HepG2 (cell line): ENCODE data around the gene SHISA7. TPM values are rescaled to one million over a fixed set of nuclear protein-coding genes. Genes with fewer than 3 reads are reported as not detected.

ENCODE experiments used
- IKZF1 ChIP-seq: fragments of 450-650 bp; IDR thresholded peaks from 2 replicates; pipeline ENCODE4 v1.7.1; 2016
- ZFP36L1 ChIP-seq: sonication (generic); formaldehyde crosslinking; IDR thresholded peaks from 2 replicates; pipeline ENCODE4 v1.8.0; 2022; ENCODE audit warnings: mild to moderate bottlenecking, missing genetic modification reagents, moderate library complexity
- ZNF382 ChIP-seq: sonication (generic); formaldehyde crosslinking; IDR thresholded peaks from 2 replicates; pipeline ENCODE4 v1.5.0; 2020; ENCODE audit warnings: missing genetic modification reagents, mild to moderate bottlenecking, borderline replicate concordance
- polyA plus RNA-seq, 8 experiments: library from polyadenylated mRNA; depleted of rRNA in 3 of 8; stranded (reverse) in 7 of 8; unstranded in 1 of 8; fragments of >200 nt; fragmentation: Illumina TruSeq in 4 of 8; extraction: Trizol in 4 of 8; gene quantifications; 2 replicates each; pipeline versions ENCODE4 v1.2.1 to v1.2.3, GENCODE V29; 2011 to 2016; ENCODE audit warnings: low read depth in 4 of 8, missing spikeins in 1 of 8, mixed read lengths in 1 of 8; ENCODE audit not compliant: insufficient read depth in 1 of 8
- total RNA-seq, 5 experiments: library from RNA; depleted of rRNA; stranded (reverse); fragments of >200 nt; fragmentation: Illumina TruSeq; extraction: Trizol; gene quantifications; 2 replicates each; pipeline ENCODE4 v1.2.3, GENCODE V29; 2016; ENCODE audit warnings: low read depth in 1 of 5
- TF ChIP-seq, protein P1 (sequence below): sonication (generic); formaldehyde crosslinking; IDR thresholded peaks from 2 replicates; pipeline ENCODE4 v1.4.0; 2020; ENCODE audit warnings: mild to moderate bottlenecking, missing genetic modification reagents
- TF ChIP-seq, protein P2 (sequence below): sonication (generic); formaldehyde crosslinking; IDR thresholded peaks from 2 replicates; pipeline ENCODE4 v1.5.0; 2020; ENCODE audit warnings: mild to moderate bottlenecking, missing genetic modification reagents, borderline replicate concordance
- TF ChIP-seq, protein P3 (sequence below): sonication (generic); formaldehyde crosslinking; IDR thresholded peaks from 2 replicates; pipeline ENCODE4 v1.4.0; 2020; ENCODE audit warnings: missing genetic modification reagents

The SHISA7 gene
- total and polyA plus RNA-seq, 2 of the 13 experiments (the other 11 are each of a cell fraction or from before 2014, with no cell fraction given) = not detected

DNA sequence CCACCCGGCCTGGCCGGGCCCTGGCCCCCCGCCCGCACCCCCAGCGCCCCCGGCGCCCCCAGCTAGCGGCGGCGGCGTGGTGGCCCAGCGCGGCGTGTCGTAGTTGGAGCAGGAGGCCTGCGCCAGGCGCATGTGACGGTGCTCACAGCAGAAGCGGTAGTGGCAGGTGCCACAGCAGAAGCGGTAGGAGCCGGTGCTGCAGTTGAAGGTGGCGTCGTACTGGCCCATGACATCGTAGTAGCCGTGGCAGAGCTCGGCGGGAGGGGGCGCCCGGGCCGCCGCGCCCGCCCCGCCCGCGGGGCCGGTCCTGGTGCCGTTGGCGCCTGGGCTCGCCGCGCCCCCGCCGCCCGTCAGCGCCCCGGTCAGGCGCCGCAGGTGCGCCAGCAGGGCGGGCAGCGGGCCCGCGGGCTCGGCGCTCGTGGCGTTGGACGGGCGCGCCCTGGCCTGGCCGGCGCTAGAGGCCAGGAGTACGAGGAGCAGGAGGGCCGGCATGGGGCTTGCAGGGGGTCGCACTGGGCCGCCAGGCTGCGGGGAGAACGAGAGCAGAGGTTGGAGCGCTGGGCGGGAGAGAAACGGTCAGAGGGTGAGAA, 633 bp downstream of the SHISA7 start (continued):
- TF ChIP-seq, protein P1, sequence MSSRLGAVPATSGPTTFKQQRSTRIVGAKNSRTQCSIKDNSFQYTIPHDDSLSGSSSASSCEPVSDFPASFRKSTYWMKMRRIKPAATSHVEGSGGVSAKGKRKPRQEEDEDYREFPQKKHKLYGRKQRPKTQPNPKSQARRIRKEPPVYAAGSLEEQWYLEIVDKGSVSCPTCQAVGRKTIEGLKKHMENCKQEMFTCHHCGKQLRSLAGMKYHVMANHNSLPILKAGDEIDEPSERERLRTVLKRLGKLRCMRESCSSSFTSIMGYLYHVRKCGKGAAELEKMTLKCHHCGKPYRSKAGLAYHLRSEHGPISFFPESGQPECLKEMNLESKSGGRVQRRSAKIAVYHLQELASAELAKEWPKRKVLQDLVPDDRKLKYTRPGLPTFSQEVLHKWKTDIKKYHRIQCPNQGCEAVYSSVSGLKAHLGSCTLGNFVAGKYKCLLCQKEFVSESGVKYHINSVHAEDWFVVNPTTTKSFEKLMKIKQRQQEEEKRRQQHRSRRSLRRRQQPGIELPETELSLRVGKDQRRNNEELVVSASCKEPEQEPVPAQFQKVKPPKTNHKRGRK = no peak
- no peak for TF ChIP-seq ZNF382 (CRISPR knock-in tag)
- TF ChIP-seq IKZF1 = no peak
- TF ChIP-seq, protein P2, sequence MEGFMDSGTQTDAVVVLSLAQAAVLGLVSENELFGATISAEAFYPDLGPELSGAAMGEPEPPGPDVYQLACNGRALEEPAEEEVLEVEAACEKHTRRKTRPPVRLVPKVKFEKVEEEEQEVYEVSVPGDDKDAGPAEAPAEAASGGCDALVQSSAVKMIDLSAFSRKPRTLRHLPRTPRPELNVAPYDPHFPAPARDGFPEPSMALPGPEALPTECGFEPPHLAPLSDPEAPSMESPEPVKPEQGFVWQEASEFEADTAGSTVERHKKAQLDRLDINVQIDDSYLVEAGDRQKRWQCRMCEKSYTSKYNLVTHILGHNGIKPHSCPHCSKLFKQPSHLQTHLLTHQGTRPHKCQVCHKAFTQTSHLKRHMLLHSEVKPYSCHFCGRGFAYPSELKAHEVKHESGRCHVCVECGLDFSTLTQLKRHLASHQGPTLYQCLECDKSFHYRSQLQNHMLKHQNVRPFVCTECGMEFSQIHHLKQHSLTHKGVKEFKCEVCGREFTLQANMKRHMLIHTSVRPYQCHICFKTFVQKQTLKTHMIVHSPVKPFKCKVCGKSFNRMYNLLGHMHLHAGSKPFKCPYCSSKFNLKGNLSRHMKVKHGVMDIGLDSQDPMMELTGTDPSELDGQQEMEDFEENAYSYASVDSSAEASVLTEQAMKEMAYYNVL (CRISPR knock-in tag) = no peak
- TF ChIP-seq ZFP36L1 (CRISPR knock-in tag) = no peak
- TF ChIP-seq, protein P3, sequence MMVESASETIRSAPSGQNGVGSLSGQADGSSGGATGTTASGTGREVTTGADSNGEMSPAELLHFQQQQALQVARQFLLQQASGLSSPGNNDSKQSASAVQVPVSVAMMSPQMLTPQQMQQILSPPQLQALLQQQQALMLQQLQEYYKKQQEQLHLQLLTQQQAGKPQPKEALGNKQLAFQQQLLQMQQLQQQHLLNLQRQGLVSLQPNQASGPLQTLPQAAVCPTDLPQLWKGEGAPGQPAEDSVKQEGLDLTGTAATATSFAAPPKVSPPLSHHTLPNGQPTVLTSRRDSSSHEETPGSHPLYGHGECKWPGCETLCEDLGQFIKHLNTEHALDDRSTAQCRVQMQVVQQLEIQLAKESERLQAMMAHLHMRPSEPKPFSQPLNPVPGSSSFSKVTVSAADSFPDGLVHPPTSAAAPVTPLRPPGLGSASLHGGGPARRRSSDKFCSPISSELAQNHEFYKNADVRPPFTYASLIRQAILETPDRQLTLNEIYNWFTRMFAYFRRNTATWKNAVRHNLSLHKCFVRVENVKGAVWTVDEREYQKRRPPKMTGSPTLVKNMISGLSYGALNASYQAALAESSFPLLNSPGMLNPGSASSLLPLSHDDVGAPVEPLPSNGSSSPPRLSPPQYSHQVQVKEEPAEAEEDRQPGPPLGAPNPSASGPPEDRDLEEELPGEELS (CRISPR knock-in tag) = no peak
